Measurements from ENCODE around the gene LAMA5. TPM values are rescaled to one million over a fixed set of nuclear protein-coding genes. Genes with fewer than 3 reads are reported as not detected.

Gene LAMA5
- total RNA-seq, 2 experiments from 2014 or later: 0.99 to 1.9 TPM

- Mint-ChIP-seq H3K36me3 (no peaks in the 10 kb centered on the region), H3K4me1 (no peaks in the 10 kb centered on the region), H3K4me3 (no peak overlapping the region), H3K27ac (no peak overlapping the region), H3K27me3 (no peaks in the 10 kb centered on the region), H3K9me3 (ENCODE audit: low read depth) (no peaks in the 10 kb centered on the region)
- ATAC-seq (no peak), DNase-seq (no peak)
- CTCF ChIA-PET: no interaction called here
These were observed 7.5 kb downstream of the LAMA5 start for GRCh38 chr20:62359491-62360121.

GRCh38 chr20:62359043-62359490 is 8.0 kb downstream of the LAMA5 start:
- no peaks in the 10 kb centered on the region for H3K4me1 Mint-ChIP-seq
- no peaks in the 10 kb centered on the region for H3K9me3 Mint-ChIP-seq (ENCODE audit: low read depth)
- H3K27me3 Mint-ChIP-seq: no peaks in the 10 kb centered on the region
- no peak overlapping the region for H3K4me3 Mint-ChIP-seq
- DNase-seq (no peak), ATAC-seq (no peak)
- H3K27ac Mint-ChIP-seq: no peak overlapping the region
- CTCF ChIA-PET: no interaction called here
- H3K36me3 Mint-ChIP-seq: no peaks in the 10 kb centered on the region

- ATAC-seq (no peak), DNase-seq (no peak)
- no peaks in the 10 kb centered on the region for H3K9me3 Mint-ChIP-seq (ENCODE audit: low read depth)
- H3K4me1 Mint-ChIP-seq: no peaks in the 10 kb centered on the region
- no peaks in the 10 kb centered on the region for H3K27me3 Mint-ChIP-seq
- H3K4me3 Mint-ChIP-seq: no peak overlapping the region
- CTCF ChIA-PET: no interaction called here
- H3K36me3 Mint-ChIP-seq: no peaks in the 10 kb centered on the region
- no peak overlapping the region for H3K27ac Mint-ChIP-seq
These were observed 8.7 kb downstream of the LAMA5 start for GRCh38 chr20:62358171-62359042.

- H3K36me3 Mint-ChIP-seq: no peaks in the 10 kb centered on the region
- H3K9me3 Mint-ChIP-seq (ENCODE audit: low read depth): no peaks in the 10 kb centered on the region
- ATAC-seq: no peak
- no peak for DNase-seq
- CTCF ChIA-PET: no interaction called here
- no peaks in the 10 kb centered on the region for H3K4me1 Mint-ChIP-seq
- no peaks in the 10 kb centered on the region for H3K27me3 Mint-ChIP-seq
- no peak overlapping the region for H3K4me3 Mint-ChIP-seq
- no peak overlapping the region for H3K27ac Mint-ChIP-seq
These were observed 9.4 kb downstream of the LAMA5 start for GRCh38 chr20:62357681-62358080.

GRCh38 chr20:62357187-62357667 is 9.9 kb downstream of the LAMA5 start:
- no peak for ATAC-seq
- Mint-ChIP-seq H3K4me1 (no peaks in the 10 kb centered on the region), H3K9me3 (ENCODE audit: low read depth) (no peaks in the 10 kb centered on the region), H3K27ac (no peak overlapping the region), H3K4me3 (no peak overlapping the region), H3K27me3 (no peaks in the 10 kb centered on the region), H3K36me3 (no peaks in the 10 kb centered on the region)
- CTCF ChIA-PET: no interaction called here
- no peak for DNase-seq

GRCh38 chr20:62356589-62357186 is 10.4 kb downstream of the LAMA5 start:
- H3K27me3 Mint-ChIP-seq: no peaks in the 10 kb centered on the region
- no peaks in the 10 kb centered on the region for H3K4me1 Mint-ChIP-seq
- CTCF ChIA-PET: no interaction called here
- H3K36me3 Mint-ChIP-seq: no peaks in the 10 kb centered on the region
- ATAC-seq (no peak), DNase-seq (no peak)
- H3K4me3 Mint-ChIP-seq: no peak overlapping the region
- H3K9me3 Mint-ChIP-seq (ENCODE audit: low read depth): no peaks in the 10 kb centered on the region
- H3K27ac Mint-ChIP-seq: no peak overlapping the region

- Mint-ChIP-seq H3K9me3 (ENCODE audit: low read depth) (no peaks in the 10 kb centered on the region), H3K27me3 (no peaks in the 10 kb centered on the region), H3K4me1 (no peaks in the 10 kb centered on the region), H3K36me3 (no peaks in the 10 kb centered on the region), H3K27ac (no peak overlapping the region), H3K4me3 (no peak overlapping the region)
- DNase-seq (no peak), ATAC-seq (no peak)
- CTCF ChIA-PET: no interaction called here
These were observed 11.1 kb downstream of the LAMA5 start for GRCh38 chr20:62355878-62356588.

- no peaks in the 10 kb centered on the region for H3K4me1 Mint-ChIP-seq
- H3K36me3 Mint-ChIP-seq: no peaks in the 10 kb centered on the region
- no peaks in the 10 kb centered on the region for H3K27me3 Mint-ChIP-seq
- no peaks in the 10 kb centered on the region for H3K9me3 Mint-ChIP-seq (ENCODE audit: low read depth)
- CTCF ChIA-PET: no interaction called here
- DNase-seq (no peak), ATAC-seq (no peak)
- no peak overlapping the region for H3K4me3 Mint-ChIP-seq
- H3K27ac Mint-ChIP-seq: no peak overlapping the region
These were observed 11.6 kb downstream of the LAMA5 start for GRCh38 chr20:62355516-62355877.

GRCh38 chr20:62354811-62355341 is 12.2 kb downstream of the LAMA5 start:
- H3K27me3 Mint-ChIP-seq: no peaks in the 10 kb centered on the region
- no peaks in the 10 kb centered on the region for H3K36me3 Mint-ChIP-seq
- ATAC-seq (no peak), DNase-seq (no peak)
- H3K27ac Mint-ChIP-seq: no peak overlapping the region
- H3K4me3 Mint-ChIP-seq: no peak overlapping the region
- CTCF ChIA-PET: no interaction called here
- no peaks in the 10 kb centered on the region for H3K4me1 Mint-ChIP-seq
- H3K9me3 Mint-ChIP-seq (ENCODE audit: low read depth): no peaks in the 10 kb centered on the region

GRCh38 chr20:62354031-62354808 is 12.9 kb downstream of the LAMA5 start:
- H3K27me3 Mint-ChIP-seq: no peaks in the 10 kb centered on the region
- peaks cover 2% of the 10 kb centered on the region for H3K9me3 Mint-ChIP-seq (ENCODE audit: low read depth)
- no peaks in the 10 kb centered on the region for H3K36me3 Mint-ChIP-seq
- no peak for DNase-seq
- CTCF ChIA-PET: no interaction called here
- no peak for ATAC-seq
- no peaks in the 10 kb centered on the region for H3K4me1 Mint-ChIP-seq
- no peak overlapping the region for H3K4me3 Mint-ChIP-seq
- no peak overlapping the region for H3K27ac Mint-ChIP-seq

GRCh38 chr20:62353289-62354030 is 13.7 kb downstream of the LAMA5 start:
- ATAC-seq: no peak
- no peaks in the 10 kb centered on the region for H3K27me3 Mint-ChIP-seq
- CTCF ChIA-PET: no interaction called here
- DNase-seq: no peak
- H3K36me3 Mint-ChIP-seq: no peaks in the 10 kb centered on the region
- H3K27ac Mint-ChIP-seq: no peak overlapping the region
- peaks cover 5% of the 10 kb centered on the region for H3K9me3 Mint-ChIP-seq (ENCODE audit: low read depth)
- H3K4me3 Mint-ChIP-seq: no peak overlapping the region
- H3K4me1 Mint-ChIP-seq: no peaks in the 10 kb centered on the region

Measured in activated CD8-positive, alpha-beta memory T cell treated with anti-CD3 and anti-CD28 coated beads, Interleukin-2, amount 10 ng/mL, durations not matched to agents 7 days and 5 days (primary cell).